ENCODE results near the gene GPC5. TPM values are rescaled to one million over a fixed set of nuclear protein-coding genes. Genes with fewer than 3 reads are reported as not detected.

The GPC5 gene
- total RNA-seq, 1 donor from 2014 or later = 0.17 TPM

- Histone ChIP-seq H3K4me3 (ENCODE audit: low read depth, low read length) (no peak overlapping the region), H3K36me3 (ENCODE audit: control insufficient read depth, insufficient read depth, low read length) (no peaks in the 10 kb centered on the region), H3K27me3 (ENCODE audit: control insufficient read depth, insufficient read depth, low read length) (no peaks in the 10 kb centered on the region)
- DNase-seq (ENCODE audit: low read depth) = no peak
- TF ChIP-seq CTCF (IDR thresholded peaks at IDR 0.05; ENCODE audit: insufficient read depth, low read length, poor library complexity, severe bottlenecking) = no peak
Observed at GRCh38 chr13:91506759-91507158, 108.3 kb downstream of the GPC5 start.

GRCh38 chr13:91510058-91510457, 111.6 kb downstream of the GPC5 start:
- Histone ChIP-seq H3K36me3 (ENCODE audit: control insufficient read depth, insufficient read depth, low read length) (no peaks in the 10 kb centered on the region), H3K27me3 (ENCODE audit: control insufficient read depth, insufficient read depth, low read length) (no peaks in the 10 kb centered on the region), H3K4me3 (ENCODE audit: low read depth, low read length) (no peak overlapping the region)
- no peak for TF ChIP-seq CTCF (IDR thresholded peaks at IDR 0.05; ENCODE audit: insufficient read depth, low read length, poor library complexity, severe bottlenecking)
- no peak for DNase-seq (ENCODE audit: low read depth)

- no peaks in the 10 kb centered on the region for H3K27me3 ChIP-seq (ENCODE audit: control insufficient read depth, insufficient read depth, low read length)
- no peaks in the 10 kb centered on the region for H3K36me3 ChIP-seq (ENCODE audit: control insufficient read depth, insufficient read depth, low read length)
- no peak for DNase-seq (ENCODE audit: low read depth)
- no peak for TF ChIP-seq CTCF (IDR thresholded peaks at IDR 0.05; ENCODE audit: insufficient read depth, low read length, poor library complexity, severe bottlenecking)
- H3K4me3 ChIP-seq (ENCODE audit: low read depth, low read length) = no peak overlapping the region
Observed at GRCh38 chr13:91513790-91514189, 115.4 kb downstream of the GPC5 start.

GRCh38 chr13:91516799-91517198, 118.4 kb downstream of the GPC5 start:
- H3K27me3 ChIP-seq (ENCODE audit: control insufficient read depth, insufficient read depth, low read length) = no peaks in the 10 kb centered on the region
- DNase-seq (ENCODE audit: low read depth) = no peak
- no peak for TF ChIP-seq CTCF (IDR thresholded peaks at IDR 0.05; ENCODE audit: insufficient read depth, low read length, poor library complexity, severe bottlenecking)
- no peaks in the 10 kb centered on the region for H3K36me3 ChIP-seq (ENCODE audit: control insufficient read depth, insufficient read depth, low read length)
- no peak overlapping the region for H3K4me3 ChIP-seq (ENCODE audit: low read depth, low read length)

- no peaks in the 10 kb centered on the region for H3K27me3 ChIP-seq (ENCODE audit: control insufficient read depth, insufficient read depth, low read length)
- DNase-seq (ENCODE audit: low read depth) = no peak
- H3K36me3 ChIP-seq (ENCODE audit: control insufficient read depth, insufficient read depth, low read length) = no peaks in the 10 kb centered on the region
- no peak overlapping the region for H3K4me3 ChIP-seq (ENCODE audit: low read depth, low read length)
- TF ChIP-seq CTCF (IDR thresholded peaks at IDR 0.05; ENCODE audit: insufficient read depth, low read length, poor library complexity, severe bottlenecking) = no peak
Observed at GRCh38 chr13:91520952-91521351, 122.5 kb downstream of the GPC5 start.

DNA sequence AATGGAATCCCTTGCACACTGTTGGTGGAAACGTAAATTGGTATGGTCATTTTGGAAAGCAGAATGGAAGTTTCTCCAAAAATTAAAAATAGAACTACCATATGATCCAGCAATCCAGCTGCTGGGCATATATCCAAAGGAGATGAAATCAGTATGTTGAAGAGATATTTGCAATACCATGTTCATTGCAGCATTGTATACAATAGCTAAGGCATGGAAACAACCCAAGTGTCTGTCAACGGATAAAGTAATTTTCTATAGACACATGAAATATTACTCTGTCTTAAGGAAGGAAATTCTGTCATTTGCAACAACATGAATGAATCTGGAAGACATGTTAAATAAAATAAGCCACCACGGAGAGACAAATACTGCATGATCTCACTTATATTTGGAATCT, 124.7 kb downstream of the GPC5 start:
- H3K36me3 ChIP-seq (ENCODE audit: control insufficient read depth, insufficient read depth, low read length) = no peaks in the 10 kb centered on the region
- TF ChIP-seq CTCF (IDR thresholded peaks at IDR 0.05; ENCODE audit: insufficient read depth, low read length, poor library complexity, severe bottlenecking) = no peak
- no peak for DNase-seq (ENCODE audit: low read depth)
- H3K27me3 ChIP-seq (ENCODE audit: control insufficient read depth, insufficient read depth, low read length) = no peaks in the 10 kb centered on the region
- H3K4me3 ChIP-seq (ENCODE audit: low read depth, low read length) = no peak overlapping the region
